HepG2 (cell line): Measurements from ENCODE around the gene CACNA1D. TPM values are rescaled to one million over a fixed set of nuclear protein-coding genes. Genes with fewer than 3 reads are reported as not detected.
A peak's percentile ranks its signal among the peaks of the same experiment; 100 is the strongest.

Experiments
- ATAC-seq: fragments of 200-7000 bp; cut with Tn5 transposase; 3 replicates; pipeline ENCODE4 v1.9.1; 2020; ENCODE audit warnings: mild to moderate bottlenecking, moderate library complexity
- BruUV-seq: library from RNA; stranded (reverse); fragments of 400-500 nt; replicated peaks from 2 replicates; lab custom pipeline; 2021; lab: Mats Ljungman, UMichigan
- CTCF ChIA-PET: fragments of 300-600 bp; formaldehyde crosslinking; extraction: SDS; loops from one replicate; lab custom pipeline; 2021; ENCODE audit warnings: low total read pairs, inconsistent platforms, low intra/inter-chr PET ratio; lab: Yijun Ruan, JAX
- POLR2A ChIA-PET: fragments of 350-600 bp; sonication (Branson Sonifier 250); formaldehyde crosslinking; loops from one replicate; lab custom pipeline; 2020; ENCODE audit warnings: antibody characterized with exemption, inconsistent platforms; lab: Yijun Ruan, JAX
- DNase-seq: peaks from one replicate; pipeline ENCODE4 v3.0.0-alpha.2; 2015; ENCODE audit warnings: low spot score
- FAIRE-seq: peaks from 3 replicates; lab custom pipeline; 2011; peaks lifted over from hg19 to GRCh38; lab: Jason Lieb, UNC
- H2AFZ ChIP-seq: one replicate; pipeline ENCODE4 v1.6.1; 2011; ENCODE audit warnings: low read length, inconsistent platforms
- H3K27ac ChIP-seq: fragments of 300-600 bp; 3 replicates; pipeline ENCODE4 v1.8.0; 2011; ENCODE audit warnings: mixed run types, mild to moderate bottlenecking, mixed read lengths, low read length, inconsistent platforms; ENCODE audit not compliant: insufficient read depth; ENCODE audit errors: extremely low read length
- H3K27me3 ChIP-seq, 2 experiments: fragments of 200-600 bp in 1 of 2; 2 replicates in 1 of 2; 3 replicates in 1 of 2; pipeline versions ENCODE4 v1.6.0 to v1.8.0; 2011; ENCODE audit warnings: low read length in 2 of 2, mild to moderate bottlenecking in 2 of 2, moderate library complexity in 2 of 2, inconsistent platforms in 1 of 2; ENCODE audit not compliant: insufficient read depth in 2 of 2, control insufficient read depth in 1 of 2
- H3K36me3 ChIP-seq, 2 experiments: fragments of 200-600 bp in 1 of 2; replicated peaks in 1 of 2; 2 replicates in 1 of 2; 3 replicates in 1 of 2; pipeline versions ENCODE4 v1.5.1 to v1.8.0; 2011; ENCODE audit warnings: low read length in 2 of 2, inconsistent platforms in 1 of 2; ENCODE audit not compliant: insufficient read depth in 2 of 2, control insufficient read depth in 1 of 2
- H3K4me1 ChIP-seq: 2 replicates; pipeline ENCODE4 v1.5.1; 2012; ENCODE audit warnings: low read length, inconsistent platforms; ENCODE audit not compliant: insufficient read depth
- H3K4me2 ChIP-seq: 2 replicates; pipeline ENCODE4 v1.6.0; 2011; ENCODE audit warnings: low read depth, low read length, inconsistent platforms
- H3K4me3 ChIP-seq, 3 experiments: fragments of 200-600 bp in 1 of 3; sonication (generic), shearing (Covaris generic) in 1 of 3; replicated peaks in 1 of 3; 2 replicates each; pipeline ENCODE4 v1.5.1; 2011 to 2016; ENCODE audit warnings: low read length in 3 of 3, inconsistent platforms in 2 of 3, low read depth in 2 of 3, mild to moderate bottlenecking in 2 of 3, control low read depth in 1 of 3, mixed read lengths in 1 of 3; ENCODE audit not compliant: insufficient read depth in 1 of 3
- H3K79me2 ChIP-seq: one replicate; pipeline ENCODE4 v1.6.1; 2011; ENCODE audit warnings: low read length, inconsistent platforms; ENCODE audit not compliant: insufficient read depth
- H3K9ac ChIP-seq: 2 replicates; pipeline ENCODE4 v1.6.0; 2011; ENCODE audit warnings: mild to moderate bottlenecking, low read depth, low read length, inconsistent platforms; ENCODE audit not compliant: insufficient read depth
- H3K9me3 ChIP-seq: 2 replicates; pipeline ENCODE4 v1.5.1; 2012; ENCODE audit warnings: mild to moderate bottlenecking, low read length
- H4K20me1 ChIP-seq: 2 replicates; pipeline ENCODE4 v1.6.0; 2011; ENCODE audit warnings: inconsistent platforms, mild to moderate bottlenecking, low read length, moderate library complexity; ENCODE audit not compliant: insufficient read depth
- DNMT1 ChIP-seq: sonication (generic); formaldehyde crosslinking; IDR thresholded peaks from 2 replicates; pipeline ENCODE4 v1.5.1; 2020; ENCODE audit warnings: mild to moderate bottlenecking, missing genetic modification reagents
- LCORL ChIP-seq, 2 experiments: fragments of 450-650 bp in 1 of 2; sonication (generic) in 1 of 2; formaldehyde crosslinking in 1 of 2; IDR thresholded peaks; 2 replicates each; pipeline versions ENCODE4 v1.5.0 to v1.6.1; 2017 to 2020; ENCODE audit warnings: antibody characterized with exemption in 1 of 2, missing genetic modification reagents in 1 of 2
- NBN ChIP-seq: fragments of 450-650 bp; conservative IDR thresholded peaks from 2 replicates; pipeline ENCODE4 v1.6.1; 2017
- TAF1 ChIP-seq: sonication (generic); formaldehyde crosslinking; IDR thresholded peaks from 2 replicates; pipeline ENCODE4 v1.4.0; 2020; ENCODE audit warnings: missing genetic modification reagents
- TBX2 ChIP-seq: sonication (generic); formaldehyde crosslinking; IDR thresholded peaks from 2 replicates; pipeline ENCODE4 v1.5.0; 2020; ENCODE audit warnings: missing genetic modification reagents, mild to moderate bottlenecking, borderline replicate concordance
- ZC3H13 ChIP-seq: sonication (generic); formaldehyde crosslinking; IDR thresholded peaks from 2 replicates; pipeline ENCODE4 v1.8.1; 2023; ENCODE audit warnings: mild to moderate bottlenecking, missing genetic modification reagents, moderate library complexity
- ZNF550 ChIP-seq: sonication (generic); formaldehyde crosslinking; IDR thresholded peaks from 2 replicates; pipeline ENCODE4 v1.4.0; 2020; ENCODE audit warnings: mild to moderate bottlenecking, missing genetic modification reagents, borderline replicate concordance
- ZNF7 ChIP-seq: IDR thresholded peaks from 2 replicates; pipeline ENCODE4 v1.6.1; 2016; ENCODE audit warnings: missing biosample characterization, missing genetic modification reagents
- WGBS: methylation state at CpG from one replicate; pipeline ENCODE4 v1.1.6; 2017; ENCODE audit warnings: low lambda C conversion rate; 5-methylcytosine and 5-hydroxymethylcytosine counted together
- in situ Hi-C: cut with HindIII; loops from 2 replicates; pipeline ENCODE4 v1.10.0; 2017; ENCODE audit warnings: low pct_unique_long_range_greater_than_20kb; ENCODE audit not compliant: extremely low pct_ligation_motif_present
- intact Hi-C: fragments of 100-400 bp; cut with micrococcal nuclease; formaldehyde crosslinking; loops from one replicate; pipeline ENCODE4 v1.10.0; 2022; ENCODE audit not compliant: unreplicated experiment
- polyA plus RNA-seq, 8 experiments: library from polyadenylated mRNA; depleted of rRNA in 3 of 8; stranded (reverse) in 7 of 8; unstranded in 1 of 8; fragments of >200 nt; fragmentation: Illumina TruSeq in 4 of 8; extraction: Trizol in 4 of 8; gene quantifications; 2 replicates each; pipeline versions ENCODE4 v1.2.1 to v1.2.3, GENCODE V29; 2011 to 2016; ENCODE audit warnings: low read depth in 4 of 8, missing spikeins in 1 of 8, mixed read lengths in 1 of 8; ENCODE audit not compliant: insufficient read depth in 1 of 8
- total RNA-seq, 5 experiments: library from RNA; depleted of rRNA; stranded (reverse); fragments of >200 nt; fragmentation: Illumina TruSeq; extraction: Trizol; gene quantifications; 2 replicates each; pipeline ENCODE4 v1.2.3, GENCODE V29; 2016; ENCODE audit warnings: low read depth in 1 of 5
- TF ChIP-seq, protein P1 (sequence below): sonication (generic); formaldehyde crosslinking; IDR thresholded peaks from 2 replicates; pipeline ENCODE4 v1.9.0; 2021; ENCODE audit warnings: missing genetic modification reagents, borderline replicate concordance

CACNA1D gene
- total and polyA plus RNA-seq, 2 of the 13 experiments (the other 11 are each of a cell fraction or from before 2014, with no cell fraction given) = 0.26 to 0.38 TPM

DNA sequence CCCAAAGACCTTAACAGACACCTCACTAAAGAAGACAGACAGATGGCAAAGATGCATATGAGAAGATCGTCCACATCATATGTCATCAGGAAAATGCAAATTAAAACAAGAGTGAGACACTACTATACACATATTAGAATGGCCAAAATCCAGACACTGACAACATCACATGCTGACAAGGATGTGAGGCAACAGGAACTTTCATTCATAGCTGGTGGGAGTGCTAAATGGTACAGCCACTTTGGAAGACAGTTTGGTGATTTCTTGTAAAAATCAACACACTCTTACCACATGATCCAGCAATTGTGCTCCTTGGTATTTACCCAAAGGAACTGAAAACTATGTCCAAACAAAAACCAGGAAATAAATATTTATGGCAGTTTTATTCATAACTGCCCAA, 334.2 kb downstream of the CACNA1D start:
- DNase-seq = no peak
- ChIA-PET CTCF (no interaction called here), POLR2A (interaction anchor here (9.0 kb wide), 1 partner anchor 14 kb away, joined by 71 read pairs; no protein-coding TSS in a partner anchor)
- H3K4me3 ChIP-seq = no peak overlapping the region
- WGBS = 85% methylated on average over 1 of the region's 1 CpG
- intact Hi-C loops = no loop called here
- TF ChIP-seq NBN = no peak
- TF ChIP-seq ZNF550 = no peak
- no peak for TF ChIP-seq TBX2 (CRISPR knock-in tag)
- TF ChIP-seq LCORL (IDR thresholded peaks at IDR 0.05) = no peak
- no peak for TF ChIP-seq LCORL (CRISPR knock-in tag; IDR thresholded peaks at IDR 0.05)
- TF ChIP-seq ZNF7 (CRISPR knock-in tag) = peak; percentile 85
- TF ChIP-seq TAF1 (CRISPR knock-in tag) = no peak
- TF ChIP-seq ZC3H13 (CRISPR knock-in tag) = no peak
- TF ChIP-seq, protein P1, sequence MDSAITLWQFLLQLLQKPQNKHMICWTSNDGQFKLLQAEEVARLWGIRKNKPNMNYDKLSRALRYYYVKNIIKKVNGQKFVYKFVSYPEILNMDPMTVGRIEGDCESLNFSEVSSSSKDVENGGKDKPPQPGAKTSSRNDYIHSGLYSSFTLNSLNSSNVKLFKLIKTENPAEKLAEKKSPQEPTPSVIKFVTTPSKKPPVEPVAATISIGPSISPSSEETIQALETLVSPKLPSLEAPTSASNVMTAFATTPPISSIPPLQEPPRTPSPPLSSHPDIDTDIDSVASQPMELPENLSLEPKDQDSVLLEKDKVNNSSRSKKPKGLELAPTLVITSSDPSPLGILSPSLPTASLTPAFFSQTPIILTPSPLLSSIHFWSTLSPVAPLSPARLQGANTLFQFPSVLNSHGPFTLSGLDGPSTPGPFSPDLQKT (CRISPR knock-in tag) = no peak
- no peak for TF ChIP-seq DNMT1 (CRISPR knock-in tag)
- TF ChIP-seq, all 625 proteins: peak for 1
- Histone ChIP-seq H3K9ac (no peak overlapping the region), H3K27ac (no peak overlapping the region), H2AFZ (no peak overlapping the region), H3K36me3 (peaks cover 27 to 80% of the 10 kb centered on the region in 2 experiments), H3K9me3 (no peaks in the 10 kb centered on the region), H3K4me1 (peaks cover 83% of the 10 kb centered on the region), H3K79me2 (peaks cover 92% of the 10 kb centered on the region), H3K4me2 (no peak overlapping the region), H3K27me3 (no peaks in the 10 kb centered on the region), H4K20me1 (peaks cover 76% of the 10 kb centered on the region)
- in situ Hi-C loops = no loop called here
- peak; percentile 34 for FAIRE-seq
- no TSS peak for BruUV-seq
- no peak for ATAC-seq
